Skin epidermis (tissue), 12 donors: ENCODE measurements around the gene COG5.

Experiments
- H3K27ac ChIP-seq, 21 experiments: fragments of 200-600 bp; sonication (generic) in 11 of 21; one replicate each; pipeline ENCODE4 v1.5.0; 2020; ENCODE audit warnings: mild to moderate bottlenecking in 3 of 21, inconsistent platforms in 2 of 21, moderate library complexity in 2 of 21
- H3K4me3 ChIP-seq, 7 experiments: fragments of 200-600 bp; sonication (generic) in 2 of 7; one replicate each; pipeline ENCODE4 v1.5.0; 2020; ENCODE audit warnings: inconsistent platforms in 2 of 7, mild to moderate bottlenecking in 2 of 7, moderate library complexity in 1 of 7

COG5 gene

DNA sequence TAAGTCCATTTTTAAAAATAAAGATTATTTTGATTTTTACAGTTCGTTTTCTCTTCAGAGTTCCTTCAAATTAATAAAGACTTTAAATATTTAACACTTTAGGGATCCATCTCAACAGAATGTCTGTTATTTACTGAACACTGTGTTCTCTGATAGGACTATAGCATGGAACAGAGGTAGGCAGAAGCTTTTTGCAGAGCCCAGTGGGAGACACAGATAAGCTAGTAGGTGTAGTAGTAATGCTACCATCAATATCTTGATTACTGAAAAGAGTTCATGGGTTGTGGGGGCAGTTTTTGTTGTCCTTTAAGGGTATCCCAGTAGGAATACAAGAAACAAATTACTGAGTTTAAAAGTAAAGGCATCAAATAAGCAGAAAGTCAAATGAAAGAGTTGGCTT, 254.4 kb downstream of the COG5 start:
- H3K27ac ChIP-seq, result no peak overlapping the region
- H3K4me3 ChIP-seq, result no peak overlapping the region

DNA sequence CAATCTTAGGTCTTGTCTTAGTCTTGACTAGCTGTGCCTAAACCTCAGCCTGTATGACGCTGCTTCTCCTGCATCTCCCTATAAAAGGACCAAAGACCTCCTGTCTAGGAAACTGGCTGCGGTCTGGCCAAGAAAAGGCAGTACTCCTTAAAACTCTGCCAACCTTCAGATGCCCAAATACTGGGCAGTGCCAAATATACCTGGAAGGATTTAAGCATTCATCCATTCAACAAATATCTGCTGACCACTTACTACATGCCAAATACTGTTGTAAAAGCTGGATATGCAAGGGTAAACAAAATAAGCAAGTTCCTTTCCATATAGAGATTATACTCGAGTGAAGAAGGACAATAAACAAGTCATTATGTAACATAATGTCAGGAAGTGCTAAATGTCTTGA, 259.1 kb downstream of the COG5 start:
- H3K27ac ChIP-seq, result no peak overlapping the region
- H3K4me3 ChIP-seq, result no peak overlapping the region

DNA sequence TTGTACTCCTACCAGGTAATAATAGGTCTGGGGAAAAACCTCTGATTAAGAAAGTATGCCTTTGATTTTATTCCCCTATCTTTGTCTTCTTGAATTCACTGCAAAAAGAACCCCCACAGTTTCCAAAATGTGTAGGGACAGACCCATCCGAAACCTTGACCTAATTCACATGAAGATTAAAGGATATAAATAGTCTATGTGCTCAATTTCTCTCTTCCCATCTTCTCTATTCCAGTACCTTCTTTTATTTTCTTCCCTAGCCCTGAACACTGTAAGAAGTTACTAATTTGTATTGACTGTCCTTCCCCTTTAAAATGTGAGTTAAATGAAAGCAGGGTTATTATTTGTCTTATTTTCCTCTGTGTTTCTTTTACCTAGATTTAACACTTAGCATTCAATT, 259.7 kb downstream of the COG5 start:
- H3K4me3 ChIP-seq, result no peak overlapping the region
- H3K27ac ChIP-seq, result no peak overlapping the region

DNA sequence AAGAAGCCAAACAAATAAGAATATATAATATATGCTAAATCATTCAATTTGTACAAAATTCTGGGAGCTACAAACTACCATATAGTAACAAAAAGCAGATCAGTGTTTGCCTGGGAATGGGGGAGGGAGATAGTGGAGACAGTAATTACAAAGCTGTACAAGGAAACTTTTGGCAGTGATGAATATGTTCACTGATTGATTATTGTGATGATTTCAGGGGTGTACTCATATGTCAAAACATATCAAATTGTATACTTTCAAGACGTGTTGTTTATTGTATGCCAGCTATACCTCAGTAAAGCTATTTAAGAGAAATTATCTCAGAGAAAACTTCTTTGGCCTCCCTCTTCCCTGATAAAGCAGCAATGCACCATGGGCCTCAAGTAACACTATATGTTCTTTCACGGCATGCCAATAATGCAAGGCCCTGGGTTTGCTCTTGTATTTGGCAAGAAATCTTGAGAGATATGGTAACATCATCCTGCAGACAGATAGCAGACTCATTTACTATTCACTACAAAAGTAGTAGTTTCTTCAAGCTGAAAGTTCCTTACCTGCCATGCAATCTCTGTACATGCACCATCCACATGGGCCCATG, 261.4 kb downstream of the COG5 start:
- Histone ChIP-seq H3K27ac (no peak overlapping the region), H3K4me3 (no peak overlapping the region)

DNA sequence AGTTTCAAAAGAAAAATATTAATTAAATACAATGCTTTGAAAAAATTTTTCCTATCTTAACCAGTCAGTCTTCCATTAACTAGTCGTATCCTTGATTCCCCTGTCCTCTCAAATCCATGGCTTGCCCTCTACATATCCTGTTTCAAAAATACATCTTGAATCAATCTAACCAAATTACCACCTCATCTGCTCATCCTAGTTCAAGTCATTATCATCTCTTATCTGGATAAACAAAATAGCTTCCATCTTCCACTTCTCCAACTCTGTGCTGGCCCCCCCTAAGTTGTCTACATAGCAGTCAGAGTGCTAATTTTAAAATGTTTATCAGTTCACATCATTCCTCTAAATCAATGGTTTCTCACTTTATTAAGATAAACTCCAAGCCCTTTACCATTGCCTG, 269.5 kb downstream of the COG5 start:
- no peak overlapping the region for H3K4me3 ChIP-seq

DNA sequence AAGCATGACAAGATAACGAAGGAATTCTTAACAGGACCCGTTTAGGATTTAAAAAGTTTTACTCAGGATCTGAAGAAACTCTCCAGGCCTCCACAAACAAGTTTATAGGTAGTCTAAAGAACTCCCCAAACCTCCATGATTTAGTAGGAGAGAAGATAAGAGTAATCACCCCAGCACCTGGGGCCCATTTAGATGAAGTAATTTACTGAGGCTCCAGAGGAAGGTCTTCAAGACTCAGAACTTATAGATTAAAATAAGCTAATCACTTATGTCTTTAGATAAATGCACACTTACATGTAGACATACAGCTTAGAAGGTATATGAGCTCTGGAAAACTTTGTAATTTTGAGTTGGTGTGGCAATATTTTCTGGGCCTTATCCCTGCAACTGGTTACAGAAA, 271.1 kb downstream of the COG5 start:
- Histone ChIP-seq H3K4me3 (no peak overlapping the region), H3K27ac (no peak overlapping the region)

More for the DNA sequence above, 269.5 kb downstream of the COG5 start:
- H3K27ac ChIP-seq, result no peak overlapping the region

DNA sequence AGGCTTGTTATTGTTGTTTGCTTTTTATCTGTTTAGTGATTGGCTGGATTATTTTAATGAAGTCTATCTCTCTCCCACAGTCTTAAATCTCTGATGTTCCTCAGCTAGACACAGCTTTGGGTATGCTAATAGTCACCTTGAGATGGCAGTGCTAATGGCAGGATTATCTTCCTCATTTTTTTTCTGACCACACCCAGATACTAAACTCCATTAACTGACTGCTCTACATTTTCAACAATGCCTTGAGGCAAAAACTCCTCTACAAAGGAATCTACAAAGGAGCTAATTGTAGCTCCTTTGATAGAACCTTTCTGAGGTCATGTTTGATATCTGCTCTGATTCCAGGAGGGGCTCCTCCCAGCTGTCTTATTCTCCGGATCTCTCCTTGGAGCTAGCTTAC, 272.3 kb downstream of the COG5 start:
- no peak overlapping the region for H3K27ac ChIP-seq

DNA sequence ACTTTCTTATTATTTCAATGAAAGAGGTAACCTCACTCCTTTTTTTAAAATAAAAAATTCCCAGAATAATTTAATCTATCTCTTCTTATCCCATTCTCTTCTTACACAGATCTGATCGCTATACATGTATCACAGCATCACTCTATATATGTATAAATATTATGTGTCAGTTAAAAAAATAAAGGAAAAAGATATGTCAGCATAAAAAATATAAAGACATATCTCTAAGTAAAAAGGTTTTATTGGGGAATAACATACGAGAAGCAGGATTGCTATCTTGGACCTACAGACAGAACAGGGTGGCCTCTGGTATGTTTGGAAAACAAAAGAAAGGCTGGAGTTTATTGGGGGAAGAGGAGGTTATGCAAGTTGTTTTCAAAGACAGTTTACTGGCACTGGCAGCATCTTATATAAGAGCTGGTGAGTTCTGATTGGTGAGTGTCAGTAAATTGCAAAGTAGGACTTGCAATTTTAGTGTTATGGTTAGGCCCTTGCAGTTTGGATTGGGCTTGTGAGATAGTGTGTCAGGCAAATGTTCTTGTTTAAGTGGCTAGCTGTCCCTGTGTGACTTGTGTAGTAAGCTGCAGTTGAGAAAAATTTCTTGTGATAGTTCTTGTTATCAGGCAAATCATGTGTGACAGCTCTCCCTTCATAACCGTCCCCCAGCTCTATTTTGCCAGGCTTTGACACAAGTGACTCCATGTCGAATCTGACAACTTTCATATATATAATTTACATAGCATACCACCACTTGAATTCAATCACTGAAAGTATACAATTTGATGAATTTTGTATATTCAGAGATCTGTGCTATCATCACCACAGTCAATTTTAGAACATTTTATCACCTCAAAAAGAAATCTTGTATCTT, 276.7 kb downstream of the COG5 start:
- peak overlapping the region in 2 of 21 experiments; percentile 27 to 45 for H3K27ac ChIP-seq
- H3K4me3 ChIP-seq, result no peak overlapping the region

More for the DNA sequence above, 272.3 kb downstream of the COG5 start:
- no peak overlapping the region for H3K4me3 ChIP-seq

DNA sequence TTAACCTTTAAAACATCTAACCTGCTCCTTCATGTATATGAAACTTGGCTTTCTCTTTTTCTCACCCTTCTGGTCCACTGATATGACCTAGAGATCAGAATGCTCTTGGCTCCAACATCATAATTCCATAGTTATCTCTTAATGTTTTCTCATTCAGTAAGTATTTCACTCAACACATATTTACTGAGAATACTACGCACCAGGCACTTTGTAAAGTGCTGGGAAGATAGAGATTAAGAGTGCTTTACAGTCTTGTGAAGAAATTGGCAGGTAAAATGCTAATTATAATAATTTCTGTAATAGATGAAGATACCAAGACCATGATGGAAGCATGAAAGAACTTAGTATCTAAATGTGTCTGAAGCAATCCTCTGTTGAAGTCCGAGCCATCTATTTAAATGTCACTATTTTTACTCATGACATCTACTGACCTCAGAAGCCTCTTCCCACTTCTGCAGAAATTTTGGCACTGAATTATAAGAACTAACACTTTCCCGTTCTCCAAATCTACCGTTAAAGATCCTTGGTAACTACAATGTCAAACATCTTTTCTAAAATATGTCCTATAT, 278.7 kb downstream of the COG5 start:
- H3K27ac ChIP-seq, result no peak overlapping the region
- no peak overlapping the region for H3K4me3 ChIP-seq

DNA sequence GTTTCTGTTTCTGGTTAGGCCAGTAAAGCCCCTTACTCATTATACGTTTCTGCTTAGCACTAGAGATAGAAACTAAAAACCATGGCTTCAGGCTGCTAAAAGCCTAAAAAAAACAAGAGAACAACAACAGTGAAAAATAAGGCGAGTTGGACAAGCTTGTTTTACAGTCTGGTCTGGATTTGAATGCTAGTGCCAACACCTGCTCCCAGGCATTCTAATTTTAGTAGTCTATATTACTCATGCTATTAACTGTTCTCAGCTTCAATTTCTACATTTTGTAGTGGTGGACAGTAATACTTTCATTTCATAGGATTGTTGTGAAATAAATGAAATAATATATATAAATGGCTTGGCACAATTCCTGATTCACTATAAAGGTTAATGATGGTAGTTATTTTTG, 286.4 kb downstream of the COG5 start:
- Histone ChIP-seq H3K27ac (no peak overlapping the region), H3K4me3 (no peak overlapping the region)

DNA sequence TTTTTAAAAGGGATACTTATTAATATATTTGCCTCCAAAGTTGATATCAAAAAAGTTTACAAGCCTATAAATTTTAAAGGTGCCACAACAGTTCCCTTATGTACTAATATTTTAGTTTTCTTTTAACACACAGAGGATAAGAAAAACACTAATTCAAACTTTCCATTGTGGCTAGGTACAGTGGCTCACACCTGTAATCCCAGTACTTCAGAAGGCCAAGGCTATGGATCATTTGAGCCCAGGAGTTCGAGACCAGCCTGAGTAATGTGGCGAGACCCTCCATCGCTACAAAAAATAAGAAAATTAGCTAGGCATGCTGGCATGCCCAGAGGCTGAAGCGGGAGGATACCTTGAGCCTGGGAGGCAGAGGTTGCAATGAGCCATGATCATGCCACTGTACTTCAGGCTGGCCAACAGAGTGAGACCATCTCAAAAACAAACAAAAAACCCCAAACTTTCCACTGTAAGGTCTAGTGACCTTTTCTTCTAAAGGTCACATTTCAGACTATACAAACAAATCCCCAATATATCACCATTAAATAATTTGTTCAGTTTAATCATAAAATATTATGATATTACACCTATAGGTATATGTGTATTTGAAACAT, 287.4 kb downstream of the COG5 start:
- no peak overlapping the region for H3K27ac ChIP-seq
- H3K4me3 ChIP-seq, result no peak overlapping the region

DNA sequence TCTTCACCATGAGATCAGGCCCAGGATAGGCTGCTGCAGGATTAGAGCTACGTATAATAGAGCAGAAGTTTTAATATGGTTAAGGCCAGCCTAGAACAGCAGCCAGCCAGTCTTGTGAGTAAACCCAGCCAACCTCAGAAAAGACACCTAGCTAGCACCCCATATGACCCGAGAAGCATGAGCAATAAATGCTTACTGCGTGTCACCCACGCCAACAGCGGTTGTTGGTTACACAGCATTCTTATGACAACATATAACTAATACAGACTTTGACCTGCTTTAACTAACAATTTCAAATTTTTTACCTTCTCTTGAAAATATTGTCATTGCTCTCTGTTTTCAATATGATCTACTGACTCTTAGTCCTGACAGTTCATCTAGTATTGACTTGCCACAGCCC, 289.2 kb downstream of the COG5 start:
- Histone ChIP-seq H3K4me3 (no peak overlapping the region), H3K27ac (no peak overlapping the region)

DNA sequence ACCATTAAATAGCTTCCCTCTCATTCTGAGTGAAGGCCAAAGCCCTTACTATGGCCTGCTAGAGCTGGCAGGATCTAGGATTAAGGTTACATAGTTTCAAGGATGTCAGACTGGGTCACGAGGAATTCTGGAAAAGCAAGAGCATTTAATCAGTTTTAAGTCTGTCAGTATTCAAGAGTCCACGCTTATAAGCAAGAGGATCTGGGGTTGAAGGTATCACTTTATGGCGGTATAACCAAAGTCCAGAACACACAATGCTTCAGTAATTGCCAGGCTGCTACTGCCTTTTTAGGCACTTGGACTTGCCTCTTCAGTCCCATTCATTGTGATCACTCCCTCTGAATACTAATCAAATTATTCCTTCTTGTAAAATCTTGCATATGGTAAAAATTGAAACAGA, 293.9 kb downstream of the COG5 start:
- Histone ChIP-seq H3K4me3 (no peak overlapping the region), H3K27ac (no peak overlapping the region)

DNA sequence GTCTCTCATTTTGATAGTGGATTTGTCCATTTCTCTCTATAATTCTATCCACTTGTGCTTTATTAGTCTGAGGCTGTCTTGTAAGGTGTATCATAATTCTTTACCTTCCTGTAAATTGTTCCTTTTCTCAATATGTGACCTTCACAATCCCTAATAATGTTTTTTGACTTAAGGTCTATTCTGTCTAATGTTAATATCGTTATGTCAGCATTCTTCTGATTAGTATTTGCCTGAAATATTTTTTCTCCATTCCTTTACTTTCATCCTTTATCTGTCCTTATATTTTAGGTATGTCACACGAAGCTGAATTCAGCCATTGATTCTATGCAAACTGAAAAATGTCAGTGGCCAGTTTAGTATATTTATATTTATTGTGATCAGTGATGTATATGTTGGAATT, 295.1 kb downstream of the COG5 start:
- Histone ChIP-seq H3K4me3 (no peak overlapping the region), H3K27ac (no peak overlapping the region)

DNA sequence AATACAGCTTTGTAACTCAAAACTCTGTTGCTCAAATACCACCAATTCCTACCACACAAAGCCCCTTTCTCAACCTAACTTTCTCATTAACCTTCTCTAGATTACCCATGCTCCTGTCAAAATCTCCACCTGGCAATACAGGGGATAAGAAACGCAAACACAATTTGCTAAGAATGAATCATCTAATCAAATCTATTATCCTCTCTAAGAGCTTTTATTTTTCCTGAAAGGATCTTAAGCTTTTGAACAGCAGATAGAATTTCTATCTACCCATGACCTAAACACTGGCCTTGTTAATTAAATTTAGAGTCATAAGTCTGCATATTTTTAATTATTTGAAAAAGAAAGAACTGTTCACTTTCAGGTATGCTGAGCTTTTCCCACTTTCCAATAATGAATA, 296.6 kb downstream of the COG5 start:
- no peak overlapping the region for H3K4me3 ChIP-seq

DNA sequence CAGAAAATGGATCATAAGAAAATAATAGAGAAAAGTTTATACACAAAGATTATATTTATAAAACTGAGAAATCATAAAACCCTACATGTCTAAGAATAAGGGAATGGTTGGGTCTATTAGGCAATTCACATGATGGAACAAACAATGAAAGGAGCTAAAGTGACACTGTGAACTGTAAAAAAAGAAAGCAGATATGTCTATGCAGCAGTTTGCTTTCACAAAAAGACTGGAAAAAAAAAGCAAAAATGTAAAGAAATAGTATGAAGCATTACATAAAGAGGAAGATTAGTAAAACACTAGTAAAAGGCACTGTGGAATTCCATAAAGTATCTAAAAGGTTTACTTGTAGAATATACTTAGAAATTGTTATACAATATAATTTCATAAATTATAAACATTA, 299.0 kb downstream of the COG5 start:
- H3K4me3 ChIP-seq, result no peak overlapping the region

More for the DNA sequence above, 296.6 kb downstream of the COG5 start:
- no peak overlapping the region for H3K27ac ChIP-seq

DNA sequence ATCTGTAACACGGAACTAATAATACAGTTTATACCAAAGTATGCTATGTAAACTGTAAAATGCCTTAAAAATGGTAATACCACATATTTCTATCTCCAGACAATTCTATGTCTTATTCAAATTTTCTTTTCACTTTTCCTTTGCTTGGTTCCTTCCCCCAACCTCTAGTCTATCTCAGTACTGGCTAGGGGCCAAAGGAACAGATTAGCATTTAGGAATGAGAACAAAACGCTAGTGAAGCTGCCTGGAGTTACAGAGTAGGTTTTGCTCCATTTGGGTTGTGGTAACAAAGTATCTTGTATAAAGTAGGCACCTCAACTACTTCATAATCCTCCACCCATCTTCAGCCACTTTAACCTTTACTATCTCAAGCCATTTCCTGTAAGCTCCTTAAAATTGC, 300.9 kb downstream of the COG5 start:
- Histone ChIP-seq H3K27ac (no peak overlapping the region), H3K4me3 (no peak overlapping the region)

More for the DNA sequence above, 299.0 kb downstream of the COG5 start:
- H3K27ac ChIP-seq, result no peak overlapping the region

DNA sequence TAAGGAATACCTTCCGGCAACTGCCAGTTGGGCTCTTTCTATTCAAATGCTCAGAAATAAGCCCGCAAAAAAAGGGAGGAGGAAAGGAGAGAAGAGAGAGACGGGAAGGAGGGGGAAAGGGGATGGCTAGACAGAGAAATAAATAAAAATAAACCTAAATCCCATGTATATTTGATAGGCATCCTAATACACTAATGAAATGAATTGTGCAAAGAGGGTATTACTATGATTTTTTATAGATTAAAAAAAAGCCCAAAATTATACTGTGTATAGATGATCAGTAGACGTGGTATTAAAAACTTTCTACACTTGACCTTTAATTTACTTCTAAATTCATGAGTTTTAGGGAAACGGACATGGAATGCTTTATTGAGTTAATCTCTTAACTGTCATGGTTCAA, 305.0 kb downstream of the COG5 start:
- H3K4me3 ChIP-seq, result no peak overlapping the region
- no peak overlapping the region for H3K27ac ChIP-seq

DNA sequence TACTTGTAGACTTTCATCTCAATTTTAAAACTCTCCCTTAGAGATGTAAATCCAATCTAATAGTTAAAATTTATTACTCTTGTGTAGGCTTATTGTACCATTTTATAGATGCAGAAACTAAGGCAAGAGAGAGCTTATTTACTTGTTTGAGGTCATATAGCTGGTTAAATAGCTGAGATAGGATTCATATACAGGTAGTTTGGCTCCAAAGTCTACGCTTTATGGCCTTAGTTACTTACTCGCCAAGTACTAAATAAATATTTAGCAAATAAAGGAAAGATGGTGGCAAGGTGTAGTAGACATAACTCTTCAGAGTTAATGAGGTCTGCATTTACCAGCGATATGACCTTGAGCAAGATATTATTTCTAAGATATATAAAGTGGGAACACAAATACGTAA, 308.1 kb downstream of the COG5 start:
- H3K4me3 ChIP-seq, result no peak overlapping the region
- H3K27ac ChIP-seq, result no peak overlapping the region

DNA sequence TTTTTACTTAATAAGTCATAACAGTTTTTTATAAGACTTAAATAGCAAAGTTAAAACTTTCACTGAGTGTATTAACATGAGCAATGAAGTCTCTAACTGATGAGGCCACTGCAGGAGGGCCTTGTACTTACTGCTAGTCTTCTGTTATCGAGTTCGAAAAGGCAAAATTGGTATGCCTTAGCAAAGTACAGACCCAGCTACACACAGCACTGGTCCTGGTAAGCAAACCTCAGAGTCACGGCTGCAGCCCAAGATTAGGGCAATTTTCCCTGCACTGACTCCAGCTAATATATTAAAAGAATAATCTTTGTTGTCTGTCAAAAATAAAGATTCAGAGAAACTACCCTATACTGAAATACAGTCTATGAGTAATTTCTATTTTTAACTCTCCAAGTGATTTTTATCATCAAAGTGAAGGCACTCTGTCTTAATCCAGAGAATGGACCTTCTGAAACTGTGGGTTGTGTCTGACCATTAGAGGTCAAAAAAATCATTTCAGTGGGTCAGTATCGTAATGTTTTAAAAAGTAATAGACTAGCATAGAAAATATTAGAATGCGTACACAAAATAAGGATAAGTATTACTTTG, 309.2 kb downstream of the COG5 start:
- Histone ChIP-seq H3K4me3 (no peak overlapping the region), H3K27ac (no peak overlapping the region)
